B cell (primary cell): ENCODE data around the gene ZBTB17. TPM values are rescaled to one million over a fixed set of nuclear protein-coding genes. Genes with fewer than 3 reads are reported as not detected.

Source experiments
- ATAC-seq: fragments of 200-7000 bp; cut with Tn5 transposase; one replicate; pipeline ENCODE4 v1.10.0; 2021; ENCODE audit warnings: low read depth, mild to moderate bottlenecking, moderate number of reproducible peaks, moderate library complexity
- CTCF ChIA-PET: fragments of 350-600 bp; sonication (Branson Sonifier 250); formaldehyde crosslinking; loops from one replicate; lab custom pipeline; 2021; ENCODE audit warnings: antibody characterized with exemption, inconsistent platforms; lab: Charles Lee
- POLR2A ChIA-PET: fragments of 350-600 bp; sonication (Branson Sonifier 250); formaldehyde crosslinking; loops from one replicate; lab custom pipeline; 2021; ENCODE audit warnings: antibody characterized with exemption; lab: Charles Lee
- DNase-seq: peaks from one replicate; pipeline ENCODE4 v3.0.0; 2013
- H2AFZ ChIP-seq: 2 replicates; pipeline ENCODE4 v1.6.1; 2012; ENCODE audit warnings: mild to moderate bottlenecking, low read depth, low read length; ENCODE audit not compliant: insufficient read depth, poor library complexity, severe bottlenecking
- H3K27ac ChIP-seq, 2 donors: 1 replicate in 1 of 2; 2 replicates in 1 of 2; pipeline ENCODE4 v1.5.1; 2012 to 2013; ENCODE audit warnings: low read length in 2 of 2, mild to moderate bottlenecking in 2 of 2, moderate library complexity in 1 of 2
- H3K27me3 ChIP-seq, 4 experiments: fragments of 200-600 bp in 1 of 4; sonication (generic) in 1 of 4; replicated peaks in 1 of 4; 1 replicate in 2 of 4; 2 replicates in 2 of 4; pipeline versions ENCODE4 v1.6.1 to v1.7.0; 2013 to 2016; ENCODE audit warnings: low read length in 3 of 4, mild to moderate bottlenecking in 2 of 4, mixed read lengths in 1 of 4, moderate library complexity in 1 of 4; ENCODE audit not compliant: insufficient read depth in 4 of 4, control insufficient read depth in 3 of 4; ENCODE audit errors: control extremely low read depth in 1 of 4
- H3K36me3 ChIP-seq, 2 experiments: replicated peaks in 1 of 2; 1 replicate in 1 of 2; 2 replicates in 1 of 2; pipeline versions ENCODE4 v1.6.1 to v1.7.1; 2013; ENCODE audit warnings: low read length in 1 of 2; ENCODE audit not compliant: insufficient read depth in 2 of 2, control insufficient read depth in 1 of 2; ENCODE audit errors: control extremely low read depth in 1 of 2, extremely low read depth in 1 of 2
- H3K4me1 ChIP-seq, 2 donors: fragments of 200-600 bp in 1 of 2; sonication (generic) in 1 of 2; 1 replicate in 1 of 2; 2 replicates in 1 of 2; pipeline versions ENCODE4 v1.5.1 to v1.6.1; 2013 to 2017; ENCODE audit warnings: low read length in 2 of 2; ENCODE audit not compliant: control insufficient read depth in 2 of 2, insufficient read depth in 2 of 2
- H3K4me2 ChIP-seq: replicated peaks from 2 replicates; pipeline ENCODE3; 2012; ENCODE audit warnings: mild to moderate bottlenecking, low read depth, low read length; ENCODE audit not compliant: poor library complexity, severe bottlenecking
- H3K4me3 ChIP-seq, 5 experiments: fragments of 200-600 bp in 1 of 5; sonication (generic) in 1 of 5; 1 replicate in 3 of 5; 2 replicates in 2 of 5; pipeline versions ENCODE4 v1.5.1 to v1.7.0; 2011 to 2016; ENCODE audit warnings: low read length in 4 of 5, mild to moderate bottlenecking in 4 of 5, low read depth in 2 of 5, control low read depth in 1 of 5, moderate library complexity in 1 of 5; ENCODE audit not compliant: insufficient read depth in 1 of 5; ENCODE audit errors: control extremely low read depth in 1 of 5, extremely low read depth in 1 of 5
- H3K79me2 ChIP-seq: fragments of 200-600 bp; sonication (generic); one replicate; pipeline ENCODE4 v1.6.0; 2016; ENCODE audit warnings: low read length; ENCODE audit not compliant: control insufficient read depth, insufficient read depth
- H3K9ac ChIP-seq: fragments of 200-600 bp; sonication (generic); 2 replicates; pipeline ENCODE4 v1.6.1; 2017; ENCODE audit warnings: mild to moderate bottlenecking, low read length, moderate library complexity
- H3K9me3 ChIP-seq, 3 donors: one replicate each; pipeline versions ENCODE4 v1.6.1 to v1.7.1; 2013; ENCODE audit warnings: low read length in 2 of 3; ENCODE audit not compliant: control insufficient read depth in 2 of 3, insufficient read depth in 1 of 3; ENCODE audit errors: control extremely low read depth in 1 of 3
- H4K20me1 ChIP-seq: 2 replicates; pipeline ENCODE4 v1.6.0; 2012; ENCODE audit warnings: mild to moderate bottlenecking, low read length; ENCODE audit not compliant: insufficient read depth, control insufficient read depth, poor library complexity, severe bottlenecking
- H3K27ac Mint-ChIP-seq: one replicate; pipeline ENCODE4 v1.8.0; 2021; ENCODE audit warnings: mixed read lengths
- H3K27me3 Mint-ChIP-seq: one replicate; pipeline ENCODE4 v1.8.0; 2021; ENCODE audit warnings: mixed read lengths
- H3K4me1 Mint-ChIP-seq: one replicate; pipeline ENCODE4 v1.8.0; 2021; ENCODE audit warnings: mixed read lengths
- H3K4me3 Mint-ChIP-seq: one replicate; pipeline ENCODE4 v1.8.0; 2021; ENCODE audit warnings: mixed read lengths
- H3K9me3 Mint-ChIP-seq: one replicate; pipeline ENCODE4 v1.8.0; 2022; ENCODE audit warnings: mixed read lengths; ENCODE audit not compliant: insufficient read depth
- EZH2 ChIP-seq: IDR thresholded peaks from 2 replicates; pipeline ENCODE4 v1.6.1; 2012; ENCODE audit warnings: borderline replicate concordance, low read depth, mild to moderate bottlenecking, moderate library complexity, low read length; ENCODE audit not compliant: insufficient read depth, poor library complexity, severe bottlenecking
- WGBS: methylation state at CpG from one replicate; pipeline ENCODE4 v1.1.5; 2013; ENCODE audit warnings: missing lambda C conversion rate; ENCODE audit not compliant: insufficient coverage; 5-methylcytosine and 5-hydroxymethylcytosine counted together
- intact Hi-C: fragments of 100-400 bp; cut with micrococcal nuclease; formaldehyde crosslinking; loops from one replicate; pipeline ENCODE4 v1.10.0; 2022
- polyA plus RNA-seq: library from polyadenylated mRNA; depleted of rRNA; stranded (reverse); fragments of >200 nt; gene quantifications from 2 replicates; pipeline ENCODE4 v1.2.3, GENCODE V29; 2012
- total RNA-seq, 2 donors: library from RNA; stranded (reverse); fragments of 120-200 nt in 1 of 2; gene quantifications; 1 replicate in 1 of 2; 2 replicates in 1 of 2; pipeline versions ENCODE4 v1.2.3 to v1.2.4, GENCODE V29; 2013 to 2022
- TF ChIP-seq, protein P1 (sequence below): fragments of 200-600 bp; IDR thresholded peaks from one replicate; pipeline ENCODE4 v1.8.0; 2022; ENCODE audit warnings: antibody characterized with exemption, mild to moderate bottlenecking

ZBTB17 gene
- total and polyA plus RNA-seq, 2 donors (not counting 1 experiment from before 2014, with no cell fraction given) = 94.1 to 157 TPM

DNA sequence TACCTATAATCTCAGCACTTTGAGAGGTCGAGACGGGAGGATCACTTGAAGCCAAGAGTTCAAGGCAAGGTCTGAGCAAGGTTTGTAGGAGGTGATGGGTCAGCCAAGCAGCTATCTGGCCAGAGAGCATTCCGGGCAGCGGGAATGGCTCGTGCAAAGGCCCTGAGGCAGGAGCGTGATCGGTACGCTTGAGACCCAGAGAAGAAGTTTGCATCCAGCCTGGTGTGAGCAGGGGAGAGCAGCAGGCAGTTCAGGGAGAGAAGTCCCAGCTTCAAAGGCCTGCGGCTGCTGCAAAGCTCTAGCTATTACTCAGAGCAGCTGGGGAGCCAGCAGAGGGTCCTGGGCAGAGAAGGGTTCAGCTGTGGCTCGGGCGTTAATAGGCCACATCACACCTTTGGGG, 23.0 kb upstream of the ZBTB17 start:
- no peak for TF ChIP-seq EZH2
- TF ChIP-seq, protein P1, sequence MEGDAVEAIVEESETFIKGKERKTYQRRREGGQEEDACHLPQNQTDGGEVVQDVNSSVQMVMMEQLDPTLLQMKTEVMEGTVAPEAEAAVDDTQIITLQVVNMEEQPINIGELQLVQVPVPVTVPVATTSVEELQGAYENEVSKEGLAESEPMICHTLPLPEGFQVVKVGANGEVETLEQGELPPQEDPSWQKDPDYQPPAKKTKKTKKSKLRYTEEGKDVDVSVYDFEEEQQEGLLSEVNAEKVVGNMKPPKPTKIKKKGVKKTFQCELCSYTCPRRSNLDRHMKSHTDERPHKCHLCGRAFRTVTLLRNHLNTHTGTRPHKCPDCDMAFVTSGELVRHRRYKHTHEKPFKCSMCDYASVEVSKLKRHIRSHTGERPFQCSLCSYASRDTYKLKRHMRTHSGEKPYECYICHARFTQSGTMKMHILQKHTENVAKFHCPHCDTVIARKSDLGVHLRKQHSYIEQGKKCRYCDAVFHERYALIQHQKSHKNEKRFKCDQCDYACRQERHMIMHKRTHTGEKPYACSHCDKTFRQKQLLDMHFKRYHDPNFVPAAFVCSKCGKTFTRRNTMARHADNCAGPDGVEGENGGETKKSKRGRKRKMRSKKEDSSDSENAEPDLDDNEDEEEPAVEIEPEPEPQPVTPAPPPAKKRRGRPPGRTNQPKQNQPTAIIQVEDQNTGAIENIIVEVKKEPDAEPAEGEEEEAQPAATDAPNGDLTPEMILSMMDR = no peak
- no peaks in the 10 kb centered on the region for H3K79me2 ChIP-seq
- H4K20me1 ChIP-seq = no peaks in the 10 kb centered on the region
- H3K9me3 ChIP-seq = no peaks in the 10 kb centered on the region
- WGBS = 92% methylated on average over 11 of the region's 11 CpGs
- H2AFZ ChIP-seq = no peak overlapping the region
- H3K4me3 ChIP-seq = no peak overlapping the region
- no peak overlapping the region for H3K9ac ChIP-seq
- no peaks in the 10 kb centered on the region for H3K36me3 ChIP-seq
- no peak overlapping the region for H3K27ac Mint-ChIP-seq
- ATAC-seq (no peak), DNase-seq (no peak)
- no peak overlapping the region for H3K4me2 ChIP-seq
- H3K9me3 Mint-ChIP-seq = no peaks in the 10 kb centered on the region
- CTCF ChIA-PET = interaction anchor here (1.4 kb wide), 1 partner anchor 9 kb away, joined by 4 read pairs; no protein-coding TSS in a partner anchor
- no peaks in the 10 kb centered on the region for H3K4me1 Mint-ChIP-seq
- H3K27me3 Mint-ChIP-seq = no peaks in the 10 kb centered on the region
- H3K27ac ChIP-seq = no peak overlapping the region
- intact Hi-C loops = no loop called here
- H3K27me3 ChIP-seq = no peaks in the 10 kb centered on the region
- POLR2A ChIA-PET = no interaction called here
- H3K4me3 Mint-ChIP-seq = no peak overlapping the region
- H3K4me1 ChIP-seq = no peaks in the 10 kb centered on the region

DNA sequence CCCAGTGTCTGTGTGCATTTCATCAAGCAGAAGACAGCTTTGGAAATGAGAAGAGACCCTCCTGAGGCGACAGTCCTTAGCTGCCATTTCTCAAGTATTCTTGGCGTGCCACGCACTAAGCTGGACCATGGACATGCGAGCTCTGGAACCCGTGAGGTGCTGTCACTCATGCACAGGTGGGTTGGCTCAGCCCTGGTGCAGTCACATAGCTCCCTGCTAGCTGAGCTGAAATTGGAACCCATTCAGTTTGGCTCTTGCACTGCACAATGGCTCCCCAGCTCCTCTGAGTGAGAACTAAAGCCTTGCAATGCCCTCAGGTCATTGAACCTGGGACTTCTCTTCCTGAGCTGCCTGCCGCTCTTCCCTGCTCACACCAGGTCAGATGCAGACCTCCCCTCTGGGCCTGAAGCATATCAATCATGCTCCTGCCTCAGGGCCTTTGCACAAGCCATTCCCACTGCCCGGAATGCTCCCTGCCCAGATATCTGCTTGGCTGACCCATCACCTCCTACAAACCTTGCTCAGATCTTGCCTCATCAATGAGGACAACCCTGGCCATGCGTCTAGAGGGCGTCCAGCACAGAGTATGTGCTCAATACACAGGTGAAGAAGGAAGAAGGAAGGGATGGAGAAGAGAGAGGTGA, 21.9 kb upstream of the ZBTB17 start:
- DNase-seq = no peak
- Histone ChIP-seq H2AFZ (no peak overlapping the region), H3K27me3 (no peaks in the 10 kb centered on the region), H3K9ac (no peak overlapping the region), H3K36me3 (no peaks in the 10 kb centered on the region), H3K4me3 (no peak overlapping the region), H3K79me2 (no peaks in the 10 kb centered on the region), H3K4me1 (no peaks in the 10 kb centered on the region), H4K20me1 (no peaks in the 10 kb centered on the region), H3K4me2 (no peak overlapping the region), H3K27ac (no peak overlapping the region), H3K9me3 (no peaks in the 10 kb centered on the region)
- TF ChIP-seq, protein P1 = no peak
- no peak for TF ChIP-seq EZH2
- 98% methylated on average over 8 of the region's 9 CpGs for WGBS
- intact Hi-C loops = no loop called here
- H3K27me3 Mint-ChIP-seq = no peaks in the 10 kb centered on the region
- CTCF ChIA-PET = interaction anchor here (0.9 to 1.4 kb wide), 4 partner anchors 10 to 194 kb away, joined by 3 to 6 read pairs (median 4); no protein-coding TSS in a partner anchor
- no peaks in the 10 kb centered on the region for H3K4me1 Mint-ChIP-seq
- no peak overlapping the region for H3K27ac Mint-ChIP-seq
- no peak overlapping the region for H3K4me3 Mint-ChIP-seq
- ATAC-seq = no peak
- no peaks in the 10 kb centered on the region for H3K9me3 Mint-ChIP-seq
- POLR2A ChIA-PET = interaction anchor here (0.7 to 0.9 kb wide), 2 partner anchors 161 to 306 kb away, joined by 3 to 6 read pairs; no protein-coding TSS in a partner anchor
